ENCODE results near the gene CCR5. TPM values are rescaled to one million over a fixed set of nuclear protein-coding genes. Genes with fewer than 3 reads are reported as not detected.
A peak's percentile ranks its signal among the peaks of the same experiment; 100 is the strongest.

The CCR5 gene
- total and polyA plus RNA-seq, 9 of the 15 experiments (the other 6 are each of a cell fraction or from before 2014, with no cell fraction given) = not detected

GRCh38 chr3:46406788-46407611 is 36.3 kb downstream of the CCR5 start, which contains the start of the genes CCR5AS and CCRL2 (continued):
- TF ChIP-seq L3MBTL2 (IDR thresholded peaks at IDR 0.05) (peak; percentile 99), CBFB (CRISPR knock-in tag; IDR thresholded peaks at IDR 0.05) (peak; percentile 73; the same call in 1 of the 2 replicates), LARP7 (IDR thresholded peaks at IDR 0.05) (no peak), CREB3L1 (IDR thresholded peaks at IDR 0.05; ENCODE audit: borderline replicate concordance, low read depth) (peak; percentile 69), SETDB1 (IDR thresholded peaks at IDR 0.05; ENCODE audit: low read length) (no peak), FOXP4 (CRISPR knock-in tag; IDR thresholded peaks at IDR 0.05; ENCODE audit: borderline replicate concordance) (peak; percentile 40; the same call in 1 of the 2 replicates), MED1 (CRISPR knock-in tag; IDR thresholded peaks at IDR 0.05; ENCODE audit: borderline replicate concordance) (no peak), NKRF (IDR thresholded peaks at IDR 0.05; ENCODE audit: borderline replicate concordance) (no peak; the same call in 1 of the 2 replicates), ZBED1 (IDR thresholded peaks at IDR 0.05) (no peak), NR0B1 (IDR thresholded peaks at IDR 0.05; ENCODE audit: partially characterized antibody) (no peak), HNRNPLL (IDR thresholded peaks at IDR 0.05; ENCODE audit: low read depth, low read length, poor library complexity, severe bottlenecking) (no peak), ZNF212 (CRISPR knock-in tag; IDR thresholded peaks at IDR 0.05) (0 out of 2 replicates have a peak, but pooled peaks have one; percentile 25), TCF7L2 (IDR thresholded peaks at IDR 0.05; ENCODE audit: low read depth, low read length) (peak; percentile 31; the same call in 1 of the 2 replicates), GATA2 (CRISPR knock-in tag; IDR thresholded peaks at IDR 0.05) (peak; percentile 94), TFAP4 (CRISPR knock-in tag; IDR thresholded peaks at IDR 0.05; ENCODE audit: borderline replicate concordance) (peak; percentile 92)

Measured in K562 (cell line).